HCT116 (cell line): ENCODE measurements around the gene SUPT20HL2. TPM values are rescaled to one million over a fixed set of nuclear protein-coding genes. Genes with fewer than 3 reads are reported as not detected.

Experiments used
- ATAC-seq: fragments of 200-7000 bp; cut with Tn5 transposase; 2 replicates; pipeline ENCODE4 v1.9.1; 2020; ENCODE audit warnings: mild to moderate bottlenecking, moderate library complexity
- BruUV-seq: library from RNA; stranded (reverse); fragments of 400-500 nt; replicated peaks from 2 replicates; lab custom pipeline; 2021; lab: Mats Ljungman, UMichigan
- CTCF ChIA-PET: fragments of 300-600 bp; sonication (Branson Sonifier 250); formaldehyde crosslinking; loops from one replicate; lab custom pipeline; 2021; ENCODE audit warnings: antibody characterized with exemption; lab: Charles Lee
- POLR2A ChIA-PET: fragments of 300-600, 350-600 bp; sonication (Branson Sonifier 250); formaldehyde crosslinking; loops from one replicate; lab custom pipeline; 2021; ENCODE audit warnings: antibody characterized with exemption; lab: Charles Lee
- RAD21 ChIA-PET, 2 experiments: fragments of 300-600 bp; sonication (Branson Sonifier 250); formaldehyde crosslinking; loops; one replicate each; lab custom pipeline; 2023; ENCODE audit warnings: low total read pairs in 2 of 2; ENCODE audit not compliant: uncharacterized antibody in 2 of 2, unreplicated experiment in 2 of 2, low non-redundant PET in 1 of 2; lab: Charles Lee
- DNase-seq: peaks from one replicate; pipeline ENCODE4 v3.0.0-alpha.2; 2010; ENCODE audit warnings: low read depth, low spot score
- H2AFZ ChIP-seq: fragments of 200-600 bp; shearing (Covaris generic), sonication (generic); 2 replicates; pipeline ENCODE4 v1.6.1; 2017; ENCODE audit warnings: low read depth, mixed run types, mixed read lengths, antibody characterized with exemption, low read length; ENCODE audit not compliant: poor library complexity, severe bottlenecking
- H3K27ac ChIP-seq: 2 replicates; pipeline ENCODE4 v1.5.1; 2012; ENCODE audit warnings: low read depth, low read length
- H3K27me3 ChIP-seq: fragments of 200-600 bp; sonication (generic); 2 replicates; pipeline ENCODE4 v1.6.1; 2016; ENCODE audit warnings: mixed run types, low read length, mixed read lengths; ENCODE audit not compliant: insufficient read depth
- H3K36me3 ChIP-seq, 2 experiments: fragments of 200-500 bp in 1 of 2; fragments of 200-600 bp in 1 of 2; sonication (Bioruptor generic) in 1 of 2; sonication (generic) in 1 of 2; 2 replicates each; pipeline versions ENCODE4 v1.5.1 to v1.6.1; 2014 to 2016; ENCODE audit warnings: low read length in 2 of 2, inconsistent platforms in 1 of 2, mixed read lengths in 1 of 2, mixed run types in 1 of 2; ENCODE audit not compliant: insufficient read depth in 2 of 2, control insufficient read depth in 1 of 2
- H3K4me1 ChIP-seq, 2 experiments: fragments of 200-600 bp in 1 of 2; sonication (generic) in 1 of 2; 2 replicates each; pipeline versions ENCODE4 v1.5.1 to v1.6.1; 2012 to 2017; ENCODE audit warnings: low read length in 2 of 2, inconsistent platforms in 1 of 2, mild to moderate bottlenecking in 1 of 2, mixed read lengths in 1 of 2, mixed run types in 1 of 2, moderate library complexity in 1 of 2; ENCODE audit not compliant: insufficient read depth in 2 of 2, control insufficient read depth in 1 of 2
- H3K4me2 ChIP-seq: fragments of 200-600 bp; sonication (generic); 2 replicates; pipeline ENCODE4 v1.6.1; 2017; ENCODE audit warnings: mixed run types, low read length, mixed read lengths
- H3K4me3 ChIP-seq, 2 experiments: fragments of 200-600 bp in 1 of 2; sonication (generic) in 1 of 2; replicated peaks in 1 of 2; 2 replicates each; pipeline ENCODE4 v1.5.1; 2011 to 2016; ENCODE audit warnings: low read length in 2 of 2, control low read depth in 1 of 2, low read depth in 1 of 2, mild to moderate bottlenecking in 1 of 2, mixed read lengths in 1 of 2, mixed run types in 1 of 2
- H3K79me2 ChIP-seq: fragments of 200-600 bp; sonication (generic); 2 replicates; pipeline ENCODE4 v1.6.1; 2017; ENCODE audit warnings: mild to moderate bottlenecking, mixed run types, low read length, moderate library complexity, mixed read lengths; ENCODE audit not compliant: insufficient read depth
- H3K9ac ChIP-seq: fragments of 200-600 bp; sonication (generic); 2 replicates; pipeline ENCODE4 v1.6.1; 2016; ENCODE audit warnings: low read length, mixed read lengths
- H3K9me2 ChIP-seq: fragments of 200-600 bp; sonication (generic), shearing (Covaris generic); 2 replicates; pipeline ENCODE4 v1.6.1; 2017; ENCODE audit warnings: mixed run types, mild to moderate bottlenecking, moderate library complexity; ENCODE audit not compliant: insufficient read depth
- H3K9me3 ChIP-seq, 2 experiments: fragments of 200-500 bp in 1 of 2; fragments of 200-600 bp in 1 of 2; sonication (Bioruptor generic) in 1 of 2; sonication (generic) in 1 of 2; 2 replicates each; pipeline ENCODE4 v1.6.1; 2014 to 2017; ENCODE audit warnings: low read length in 2 of 2, mixed read lengths in 2 of 2, inconsistent platforms in 1 of 2, low read depth in 1 of 2, mild to moderate bottlenecking in 1 of 2, mixed run types in 1 of 2, moderate library complexity in 1 of 2; ENCODE audit not compliant: control insufficient read depth in 1 of 2, insufficient read depth in 1 of 2
- H4K20me1 ChIP-seq: fragments of 200-600 bp; sonication (generic), shearing (Covaris generic); 2 replicates; pipeline ENCODE4 v1.6.1; 2017; ENCODE audit warnings: mixed run types, mild to moderate bottlenecking, moderate library complexity; ENCODE audit not compliant: insufficient read depth
- CBX3 ChIP-seq: IDR thresholded peaks from 2 replicates; pipeline ENCODE4 v1.6.1; 2012; ENCODE audit warnings: low read depth
- EGR1 ChIP-seq: IDR thresholded peaks from 2 replicates; pipeline ENCODE4 v1.6.1; 2012; ENCODE audit warnings: low read depth
- ELF1 ChIP-seq: IDR thresholded peaks from 2 replicates; pipeline ENCODE4 v1.6.1; 2012; ENCODE audit warnings: low read depth, borderline replicate concordance
- EZH2 ChIP-seq: fragments of 200-600 bp; sonication (generic); IDR thresholded peaks from 2 replicates; pipeline ENCODE4 v1.6.1; 2017; ENCODE audit warnings: antibody characterized with exemption, mixed run types
- POLR2A ChIP-seq: IDR thresholded peaks from 2 replicates; pipeline ENCODE4 v1.7.0; 2011; ENCODE audit warnings: borderline replicate concordance; ENCODE audit not compliant: insufficient read depth, insufficient read length; ENCODE audit errors: extremely low read depth
- REST ChIP-seq: IDR thresholded peaks from 2 replicates; pipeline ENCODE4 v1.6.1; 2012; ENCODE audit warnings: low read depth
- SIN3A ChIP-seq: IDR thresholded peaks from 2 replicates; pipeline ENCODE4 v1.6.1; 2012; ENCODE audit warnings: low read depth
- SRF ChIP-seq: IDR thresholded peaks from 2 replicates; pipeline ENCODE4 v1.6.1; 2012; ENCODE audit warnings: low read depth
- ZNF274 ChIP-seq: fragments of 200-500 bp; sonication (Bioruptor generic); IDR thresholded peaks from 2 replicates; pipeline ENCODE4 v1.6.1; 2014; ENCODE audit warnings: mild to moderate bottlenecking, low read depth, low read length, inconsistent platforms
- intact Hi-C: fragments of 100-400 bp; cut with micrococcal nuclease; formaldehyde crosslinking; loops from 2 replicates; pipeline ENCODE4 v1.10.0; 2022
- total RNA-seq: library from RNA; stranded (reverse); gene quantifications from one replicate; pipeline ENCODE4 v1.2.1, GENCODE V29; 2021; ENCODE audit not compliant: unreplicated experiment

The SUPT20HL2 gene
- total RNA-seq, 1 experiment from 2014 or later, result not detected

GRCh38 chrX:24335871-24336270, 22.0 kb upstream of the SUPT20HL2 start:
- Histone ChIP-seq H3K4me3 (no peak overlapping the region), H3K4me2 (no peak overlapping the region), H3K9me2 (no peaks in the 10 kb centered on the region), H3K79me2 (no peaks in the 10 kb centered on the region), H2AFZ (no peak overlapping the region), H3K9ac (no peak overlapping the region), H3K9me3 (no peaks in the 10 kb centered on the region)
- no TSS peak for BruUV-seq
- RAD21 ChIA-PET, result no interaction called here
- no peak for ATAC-seq
- POLR2A ChIA-PET, result no interaction called here
- CTCF ChIA-PET, result no interaction called here
- no peak for TF ChIP-seq EZH2
- TF ChIP-seq CBX3, result no peak
- TF ChIP-seq SIN3A, result no peak
- TF ChIP-seq ELF1, result no peak
- no peak for TF ChIP-seq ZNF274
- no peak for TF ChIP-seq SRF
- no peak for TF ChIP-seq POLR2A
- no peak for TF ChIP-seq EGR1
- TF ChIP-seq REST, result no peak
- TF ChIP-seq, all 23 proteins: peak for 0
- no peaks in the 10 kb centered on the region for H3K36me3 ChIP-seq
- no peak overlapping the region for H3K27ac ChIP-seq
- intact Hi-C loops, result no loop called here
- H4K20me1 ChIP-seq, result no peaks in the 10 kb centered on the region
- H3K4me1 ChIP-seq, result no peaks in the 10 kb centered on the region
- DNase-seq, result no peak
- H3K27me3 ChIP-seq, result no peaks in the 10 kb centered on the region
